Calu3 (cell line): Measurements from ENCODE around the gene LHFPL3. TPM values are rescaled to one million over a fixed set of nuclear protein-coding genes. Genes with fewer than 3 reads are reported as not detected.

Source experiments
- BruUV-seq: library from RNA; stranded (reverse); fragments of 400-500 nt; replicated peaks from 2 replicates; lab custom pipeline; 2021; lab: Mats Ljungman, UMichigan
- CTCF ChIA-PET: fragments of 300-600 bp; sonication (Branson Sonifier 250); formaldehyde crosslinking; loops from one replicate; lab custom pipeline; 2022; ENCODE audit warnings: antibody characterized with exemption; lab: Charles Lee
- DNase-seq: peaks from one replicate; pipeline ENCODE4 v3.0.0; 2022
- H3K27ac Mint-ChIP-seq: one replicate; pipeline ENCODE4 v1.8.0; 2022; ENCODE audit warnings: mixed read lengths; ENCODE audit not compliant: unreplicated experiment
- H3K27me3 Mint-ChIP-seq: one replicate; pipeline ENCODE4 v1.8.0; 2022; ENCODE audit warnings: mixed read lengths; ENCODE audit not compliant: unreplicated experiment
- H3K36me3 Mint-ChIP-seq: one replicate; pipeline ENCODE4 v1.8.0; 2022; ENCODE audit warnings: mild to moderate bottlenecking, moderate library complexity, mixed read lengths; ENCODE audit not compliant: insufficient read depth, unreplicated experiment
- H3K4me1 Mint-ChIP-seq: one replicate; pipeline ENCODE4 v1.8.0; 2022; ENCODE audit warnings: mild to moderate bottlenecking, low read depth, mixed read lengths; ENCODE audit not compliant: unreplicated experiment
- H3K4me3 Mint-ChIP-seq: one replicate; pipeline ENCODE4 v1.8.0; 2022; ENCODE audit warnings: mild to moderate bottlenecking, low read depth, moderate library complexity, mixed read lengths; ENCODE audit not compliant: unreplicated experiment
- H3K9me3 Mint-ChIP-seq: one replicate; pipeline ENCODE4 v1.8.0; 2022; ENCODE audit warnings: low read depth, mixed read lengths; ENCODE audit not compliant: unreplicated experiment
- CTCF ChIP-seq: fragments of 200-600 bp; IDR thresholded peaks from one replicate; pipeline ENCODE4 v1.8.0; 2022; ENCODE audit warnings: antibody characterized with exemption; ENCODE audit not compliant: unreplicated experiment
- intact Hi-C: fragments of 100-400 bp; cut with micrococcal nuclease; formaldehyde crosslinking; loops from one replicate; pipeline ENCODE4 v1.10.0; 2022; ENCODE audit not compliant: unreplicated experiment
- total RNA-seq: library from RNA; stranded (reverse); gene quantifications from 2 replicates; pipeline ENCODE4 v1.2.3, GENCODE V29; 2022

LHFPL3 gene
- total RNA-seq, 1 experiment from 2014 or later = not detected

GRCh38 chr7:104629408-104629807, 301.0 kb downstream of the LHFPL3 start:
- H3K4me1 Mint-ChIP-seq = no peaks in the 10 kb centered on the region
- BruUV-seq = no TSS peak
- no peak overlapping the region for H3K27ac Mint-ChIP-seq
- CTCF ChIA-PET = interaction anchor here (0.7 kb wide), 1 partner anchor 12 kb away, joined by 4 read pairs; no protein-coding TSS in a partner anchor
- H3K4me3 Mint-ChIP-seq = no peak overlapping the region
- no peak for TF ChIP-seq CTCF
- no peak for DNase-seq
- H3K27me3 Mint-ChIP-seq = peaks cover 29% of the 10 kb centered on the region
- no peaks in the 10 kb centered on the region for H3K9me3 Mint-ChIP-seq
- intact Hi-C loops = no loop called here
- H3K36me3 Mint-ChIP-seq = no peaks in the 10 kb centered on the region

DNA sequence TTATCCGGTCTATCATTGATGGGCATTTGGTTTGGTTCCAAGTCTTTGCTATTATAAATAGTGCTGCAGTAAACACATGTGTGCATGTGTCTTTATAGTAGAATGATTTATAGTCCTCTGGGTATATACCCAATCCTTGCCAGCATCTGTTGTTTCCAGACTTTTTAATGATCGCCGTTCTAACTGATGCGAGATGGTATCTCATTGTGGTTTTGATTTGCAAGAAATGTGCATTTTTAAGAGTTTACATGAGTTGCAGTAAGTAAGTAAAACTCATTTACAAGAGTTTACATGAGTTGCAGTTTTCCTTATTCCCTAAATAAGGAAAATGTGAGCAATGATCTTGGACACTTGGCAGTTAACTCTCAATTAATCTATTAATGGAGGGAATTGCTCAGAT, 312.1 kb downstream of the LHFPL3 start:
- Mint-ChIP-seq H3K4me3 (no peak overlapping the region), H3K36me3 (no peaks in the 10 kb centered on the region), H3K27ac (no peak overlapping the region), H3K9me3 (no peaks in the 10 kb centered on the region), H3K27me3 (peaks cover 20% of the 10 kb centered on the region), H3K4me1 (no peaks in the 10 kb centered on the region)
- no TSS peak for BruUV-seq
- CTCF ChIA-PET = no interaction called here
- DNase-seq = no peak
- no peak for TF ChIP-seq CTCF
- intact Hi-C loops = no loop called here

DNA sequence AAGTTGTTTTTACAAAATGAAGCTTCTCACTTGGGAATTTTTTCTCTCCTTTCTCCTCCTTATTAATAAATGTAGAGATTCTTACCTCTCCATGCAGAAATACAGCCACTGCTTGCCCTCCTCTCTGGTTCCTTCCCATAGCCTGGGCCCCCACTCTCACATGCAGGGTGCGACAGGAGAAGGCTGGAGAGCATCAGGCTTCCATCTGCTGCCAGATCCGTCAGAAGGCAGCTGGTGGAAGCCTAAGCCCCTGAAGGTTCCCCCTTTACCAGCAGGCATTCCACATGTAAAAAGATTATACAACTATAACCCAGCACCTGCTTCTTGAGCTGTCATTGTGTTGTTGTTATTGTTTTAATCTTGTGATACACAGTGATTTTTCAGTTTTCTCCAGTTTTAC, 314.2 kb downstream of the LHFPL3 start:
- no peak overlapping the region for H3K4me3 Mint-ChIP-seq
- H3K9me3 Mint-ChIP-seq = no peaks in the 10 kb centered on the region
- H3K36me3 Mint-ChIP-seq = no peaks in the 10 kb centered on the region
- DNase-seq = no peak
- no TSS peak for BruUV-seq
- H3K4me1 Mint-ChIP-seq = no peaks in the 10 kb centered on the region
- no peak for TF ChIP-seq CTCF
- intact Hi-C loops = no loop called here
- H3K27me3 Mint-ChIP-seq = peaks cover 19% of the 10 kb centered on the region
- H3K27ac Mint-ChIP-seq = no peak overlapping the region
- CTCF ChIA-PET = interaction anchor here (1.2 kb wide), 1 partner anchor 276 kb away, joined by 6 read pairs; no protein-coding TSS in a partner anchor

DNA sequence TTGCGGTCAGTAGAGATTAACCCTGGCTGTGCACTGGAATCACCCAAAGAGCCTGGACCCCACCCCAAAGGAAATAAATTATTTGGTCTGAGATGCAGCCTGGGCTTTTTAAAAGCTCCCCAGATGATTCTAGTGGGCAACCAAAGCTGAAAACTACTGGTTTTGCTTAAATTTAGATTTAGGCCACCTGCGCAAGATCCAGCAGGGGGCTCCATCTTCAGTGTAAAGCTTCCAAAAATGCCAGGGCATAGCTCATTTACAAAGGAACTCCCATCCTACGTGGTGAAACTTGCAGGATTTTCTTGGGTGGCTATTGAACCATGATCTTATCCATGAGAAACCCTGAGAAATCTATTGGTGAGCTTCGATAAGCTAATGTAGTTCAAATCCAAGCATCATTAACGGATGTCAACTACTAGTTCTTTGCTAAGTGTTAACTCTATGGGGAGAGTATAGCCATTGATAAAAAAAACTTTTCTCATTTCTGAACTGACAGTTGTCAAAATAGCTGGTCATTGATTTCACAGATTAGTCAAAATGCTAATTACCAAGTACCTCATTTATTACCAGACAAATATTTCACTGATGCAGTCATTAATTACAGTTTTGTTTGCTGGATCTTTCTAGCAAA, 315.3 kb downstream of the LHFPL3 start:
- DNase-seq = peak; percentile 3
- Mint-ChIP-seq H3K36me3 (no peaks in the 10 kb centered on the region), H3K4me1 (no peaks in the 10 kb centered on the region), H3K4me3 (no peak overlapping the region), H3K27me3 (peaks cover 25% of the 10 kb centered on the region), H3K27ac (no peak overlapping the region), H3K9me3 (no peaks in the 10 kb centered on the region)
- TF ChIP-seq CTCF = no peak
- CTCF ChIA-PET = interaction anchor here (0.6 to 1.2 kb wide), 3 partner anchors 219 to 412 kb away, joined by 3 to 6 read pairs (median 3); no protein-coding TSS in a partner anchor
- BruUV-seq = no TSS peak
- intact Hi-C loops = loop anchor here (1.0 kb wide), 1 partner anchor 205 kb away; no protein-coding TSS in a partner anchor
